ENCODE data around the gene CCNDBP1. TPM values are rescaled to one million over a fixed set of nuclear protein-coding genes. Genes with fewer than 3 reads are reported as not detected.
"Not testable (repeated sequence)": the region's sequence is repeated elsewhere in the genome, so short reads cannot be mapped to it uniquely, and the experiment has no call there.

Gene CCNDBP1
- total and polyA plus RNA-seq, 9 donors, result 35.0 to 41.8 (median 37.4) TPM

DNA sequence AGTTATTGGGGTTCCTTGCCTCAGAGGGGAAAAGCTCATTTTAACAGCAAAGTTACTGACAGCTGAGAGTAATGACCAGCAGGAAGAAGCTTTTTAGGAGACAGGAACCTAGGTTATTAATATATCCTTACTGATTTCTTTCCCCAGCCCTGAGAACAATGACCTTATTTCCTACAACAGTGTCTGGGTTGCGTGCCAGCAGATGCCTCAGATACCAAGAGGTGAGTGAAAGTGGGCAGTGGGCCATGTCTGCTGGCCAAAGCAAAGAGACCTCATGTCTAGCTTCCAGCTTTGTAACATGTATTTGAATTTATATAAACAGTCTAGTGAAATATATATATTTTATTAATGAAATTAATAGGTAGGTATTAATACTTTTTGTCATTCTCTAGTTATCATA is 5.0 kb downstream of the CCNDBP1 start:
- H3K4me3 ChIP-seq (ENCODE audit: low read length), result no peak overlapping the region
- H3K27ac ChIP-seq (ENCODE audit: low read length), result peak overlapping the region; percentile 23
- H3K9me3 ChIP-seq (replicated peaks; ENCODE audit: control insufficient read depth, low read depth, low read length), result no peaks in the 10 kb centered on the region
- WGBS (ENCODE audit: insufficient coverage), result no CpG with 5 or more reads among the region's 1 CpG
- peaks cover 31% of the 10 kb centered on the region for H3K36me3 ChIP-seq (ENCODE audit: control insufficient read depth, insufficient read depth, low read length)
- H3K27me3 ChIP-seq (ENCODE audit: control insufficient read depth, insufficient read depth, low read length), result no peaks in the 10 kb centered on the region
- DNase-seq, result no peak
- H3K4me1 ChIP-seq (ENCODE audit: control insufficient read depth, insufficient read depth, low read length), result peaks cover 7% of the 10 kb centered on the region

DNA sequence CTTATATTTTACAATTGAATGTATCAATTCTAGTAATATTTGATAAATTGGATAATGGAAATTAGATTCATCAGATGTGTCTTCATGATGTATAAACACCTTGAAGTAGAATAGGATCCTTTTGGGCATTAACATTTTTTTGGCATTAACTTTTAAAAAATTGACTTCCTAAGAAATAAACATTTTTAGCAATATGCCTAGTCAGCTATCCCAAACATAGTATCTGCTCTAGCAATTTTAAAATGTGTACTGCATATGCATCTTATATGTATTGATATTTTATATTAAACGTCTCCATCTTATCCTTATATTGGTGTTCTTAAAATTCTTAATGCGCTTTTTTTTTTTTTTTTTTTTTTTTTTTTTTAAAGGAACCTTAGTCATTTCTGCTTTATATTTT is 8.5 kb downstream of the CCNDBP1 start:
- no peak for DNase-seq
- H3K4me1 ChIP-seq (ENCODE audit: control insufficient read depth, insufficient read depth, low read length), result no peaks in the 10 kb centered on the region
- no peaks in the 10 kb centered on the region for H3K27me3 ChIP-seq (ENCODE audit: control insufficient read depth, insufficient read depth, low read length)
- no peak overlapping the region for H3K27ac ChIP-seq (ENCODE audit: low read length)
- peaks cover 29% of the 10 kb centered on the region for H3K36me3 ChIP-seq (ENCODE audit: control insufficient read depth, insufficient read depth, low read length)
- no peak overlapping the region for H3K4me3 ChIP-seq (ENCODE audit: low read length)
- WGBS (ENCODE audit: insufficient coverage), result no CpG with 5 or more reads among the region's 2 CpGs
- no peaks in the 10 kb centered on the region for H3K9me3 ChIP-seq (replicated peaks; ENCODE audit: control insufficient read depth, low read depth, low read length)

DNA sequence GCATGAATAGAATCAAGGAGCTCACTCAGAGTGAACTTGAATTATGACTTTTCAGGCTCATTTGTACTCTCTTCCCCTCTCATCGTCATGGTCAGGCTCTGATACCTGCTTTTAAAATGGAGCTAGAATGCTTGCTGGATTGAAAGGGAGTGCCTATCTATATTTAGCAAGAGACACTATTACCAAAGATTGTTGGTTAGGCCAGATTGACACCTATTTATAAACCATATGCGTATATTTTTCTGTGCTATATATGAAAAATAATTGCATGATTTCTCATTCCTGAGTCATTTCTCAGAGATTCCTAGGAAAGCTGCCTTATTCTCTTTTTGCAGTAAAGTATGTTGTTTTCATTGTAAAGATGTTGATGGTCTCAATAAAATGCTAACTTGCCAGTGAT is 9.6 kb downstream of the CCNDBP1 start:
- H3K27me3 ChIP-seq (ENCODE audit: control insufficient read depth, insufficient read depth, low read length), result no peaks in the 10 kb centered on the region
- no peak for DNase-seq
- no peak overlapping the region for H3K27ac ChIP-seq (ENCODE audit: low read length)
- no peaks in the 10 kb centered on the region for H3K9me3 ChIP-seq (replicated peaks; ENCODE audit: control insufficient read depth, low read depth, low read length)
- H3K4me1 ChIP-seq (ENCODE audit: control insufficient read depth, insufficient read depth, low read length), result no peaks in the 10 kb centered on the region
- WGBS (ENCODE audit: insufficient coverage), result no CpG with 5 or more reads among the region's 2 CpGs
- H3K36me3 ChIP-seq (ENCODE audit: control insufficient read depth, insufficient read depth, low read length), result peaks cover 25% of the 10 kb centered on the region
- no peak overlapping the region for H3K4me3 ChIP-seq (ENCODE audit: low read length)

DNA sequence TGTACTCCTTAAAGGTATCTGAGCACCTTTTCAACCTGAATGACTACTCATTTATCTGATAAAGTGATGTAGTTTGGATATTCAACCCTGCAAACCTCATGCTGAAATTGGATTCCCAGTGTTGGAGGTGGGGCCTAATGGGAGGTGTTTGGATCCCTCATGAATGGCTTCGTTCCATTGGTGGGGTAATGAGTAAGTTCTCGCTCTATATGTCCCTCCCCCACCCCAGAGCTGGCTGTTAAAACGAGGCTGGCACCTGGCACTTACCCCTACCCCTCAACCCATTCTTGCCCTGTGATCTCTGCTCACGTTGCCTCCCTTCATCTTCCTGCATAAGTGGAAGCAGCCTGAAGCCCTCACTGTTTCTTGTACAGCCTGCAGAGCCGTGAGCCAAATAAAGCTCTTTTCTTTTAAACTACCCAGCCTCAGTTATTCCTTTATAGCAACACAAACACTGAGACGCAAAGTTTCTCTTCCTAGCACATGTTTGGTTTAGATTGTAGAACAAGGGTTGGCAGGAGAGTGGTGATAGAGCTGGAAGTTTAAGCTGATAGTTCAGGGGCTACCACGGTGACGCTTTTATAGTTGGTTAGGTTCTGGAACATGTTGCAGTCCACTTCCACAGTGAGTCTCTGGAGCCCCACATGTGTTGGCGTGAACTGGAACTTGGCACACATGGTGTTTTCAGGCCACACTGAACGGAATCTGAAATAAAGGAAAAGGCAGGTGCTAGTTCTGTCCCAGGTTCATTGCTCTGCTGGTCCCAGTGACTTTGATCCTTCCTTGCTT is 11.8 kb downstream of the CCNDBP1 start:
- H3K4me1 ChIP-seq (ENCODE audit: control insufficient read depth, insufficient read depth, low read length), result no peaks in the 10 kb centered on the region
- no peaks in the 10 kb centered on the region for H3K9me3 ChIP-seq (replicated peaks; ENCODE audit: control insufficient read depth, low read depth, low read length)
- no peak overlapping the region for H3K27ac ChIP-seq (ENCODE audit: low read length)
- 79% methylated on average over 6 of the region's 10 CpGs for WGBS (ENCODE audit: insufficient coverage)
- H3K27me3 ChIP-seq (ENCODE audit: control insufficient read depth, insufficient read depth, low read length), result no peaks in the 10 kb centered on the region
- no peak overlapping the region for H3K4me3 ChIP-seq (ENCODE audit: low read length)
- DNase-seq, result no peak
- peaks cover 12% of the 10 kb centered on the region for H3K36me3 ChIP-seq (ENCODE audit: control insufficient read depth, insufficient read depth, low read length)

DNA sequence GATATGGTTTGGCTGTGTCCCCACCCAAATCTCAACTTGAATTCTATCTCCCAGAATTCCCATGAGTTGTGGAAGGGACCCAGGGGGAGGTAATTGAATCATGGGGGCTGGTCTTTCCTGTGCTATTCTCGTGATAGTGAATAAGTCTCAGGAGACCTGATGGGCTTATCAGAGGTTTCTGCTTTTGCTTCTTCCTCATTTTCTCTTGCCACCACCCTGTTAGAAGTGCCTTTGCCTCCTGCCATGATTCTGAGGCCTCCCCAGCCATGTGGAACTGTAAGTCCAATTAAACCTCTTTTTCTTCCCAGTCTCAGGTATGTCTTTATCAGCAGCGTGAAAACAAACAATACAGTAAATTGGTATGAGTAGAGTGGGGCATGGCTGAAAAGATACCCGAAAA is 12.6 kb downstream of the CCNDBP1 start:
- not testable (repeated sequence) for H3K36me3 ChIP-seq (ENCODE audit: control insufficient read depth, insufficient read depth, low read length); DNase-seq; H3K4me1 ChIP-seq (ENCODE audit: control insufficient read depth, insufficient read depth, low read length); H3K27me3 ChIP-seq (ENCODE audit: control insufficient read depth, insufficient read depth, low read length); H3K27ac ChIP-seq (ENCODE audit: low read length); H3K9me3 ChIP-seq (replicated peaks; ENCODE audit: control insufficient read depth, low read depth, low read length); H3K4me3 ChIP-seq (ENCODE audit: low read length)
- WGBS (ENCODE audit: insufficient coverage), result 100% methylated on average over 2 of the region's 3 CpGs

DNA sequence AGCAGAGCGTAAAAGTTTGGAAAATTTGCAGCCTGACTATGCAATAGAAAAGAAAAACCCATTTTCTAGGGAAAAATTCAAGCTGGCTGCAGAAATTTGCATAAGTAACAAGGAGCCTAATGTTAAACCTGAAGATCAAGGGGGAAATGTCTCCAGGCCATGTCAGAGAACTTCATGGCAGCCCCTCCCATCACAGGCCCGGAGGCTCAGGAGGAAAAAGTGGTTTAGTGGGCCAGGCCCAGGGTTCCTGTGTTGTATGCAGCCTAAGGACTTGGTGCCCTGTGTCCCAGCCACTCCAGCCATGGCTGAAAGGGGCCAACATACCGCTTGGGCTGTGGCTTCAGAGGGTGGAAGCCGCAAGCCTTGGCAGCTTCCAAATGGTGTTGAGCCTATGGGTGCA is 13.4 kb downstream of the CCNDBP1 start:
- not testable (repeated sequence) for H3K36me3 ChIP-seq (ENCODE audit: control insufficient read depth, insufficient read depth, low read length); DNase-seq

DNA sequence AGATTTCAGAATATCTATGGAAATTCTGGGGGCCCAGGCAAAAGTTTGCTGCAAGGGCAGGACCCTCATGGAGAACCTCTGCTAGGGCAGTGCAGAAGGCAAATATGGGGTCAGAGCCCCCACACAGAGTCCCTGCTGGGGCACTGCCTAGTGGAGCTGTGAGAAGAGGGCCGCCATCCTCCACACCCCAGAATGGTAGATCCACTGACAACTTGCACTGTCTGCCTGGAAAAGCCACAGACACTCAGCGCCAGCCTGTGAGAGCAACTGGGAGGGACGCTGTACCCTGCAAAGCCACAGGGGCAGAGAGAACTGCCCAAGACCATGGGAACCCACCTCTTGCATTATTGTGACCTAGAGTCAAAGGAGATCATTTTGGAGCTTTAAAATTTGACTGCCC is 13.8 kb downstream of the CCNDBP1 start:
- H3K27me3 ChIP-seq (ENCODE audit: control insufficient read depth, insufficient read depth, low read length), result no peaks in the 10 kb centered on the region
- H3K9me3 ChIP-seq (replicated peaks; ENCODE audit: control insufficient read depth, low read depth, low read length), result no peaks in the 10 kb centered on the region
- H3K4me3 ChIP-seq (ENCODE audit: low read length), result no peak overlapping the region
- DNase-seq, result no peak
- no peaks in the 10 kb centered on the region for H3K4me1 ChIP-seq (ENCODE audit: control insufficient read depth, insufficient read depth, low read length)
- WGBS (ENCODE audit: insufficient coverage), result 100% methylated on average over 2 of the region's 3 CpGs
- no peak overlapping the region for H3K27ac ChIP-seq (ENCODE audit: low read length)
- peaks cover 3% of the 10 kb centered on the region for H3K36me3 ChIP-seq (ENCODE audit: control insufficient read depth, insufficient read depth, low read length)

More for the DNA sequence above, 13.4 kb downstream of the CCNDBP1 start:
- H3K9me3 ChIP-seq (replicated peaks; ENCODE audit: control insufficient read depth, low read depth, low read length); H3K27me3 ChIP-seq (ENCODE audit: control insufficient read depth, insufficient read depth, low read length); H3K27ac ChIP-seq (ENCODE audit: low read length); H3K4me3 ChIP-seq (ENCODE audit: low read length); H3K4me1 ChIP-seq (ENCODE audit: control insufficient read depth, insufficient read depth, low read length): not testable (repeated sequence)
- WGBS (ENCODE audit: insufficient coverage), result 96% methylated on average over 3 of the region's 4 CpGs

DNA sequence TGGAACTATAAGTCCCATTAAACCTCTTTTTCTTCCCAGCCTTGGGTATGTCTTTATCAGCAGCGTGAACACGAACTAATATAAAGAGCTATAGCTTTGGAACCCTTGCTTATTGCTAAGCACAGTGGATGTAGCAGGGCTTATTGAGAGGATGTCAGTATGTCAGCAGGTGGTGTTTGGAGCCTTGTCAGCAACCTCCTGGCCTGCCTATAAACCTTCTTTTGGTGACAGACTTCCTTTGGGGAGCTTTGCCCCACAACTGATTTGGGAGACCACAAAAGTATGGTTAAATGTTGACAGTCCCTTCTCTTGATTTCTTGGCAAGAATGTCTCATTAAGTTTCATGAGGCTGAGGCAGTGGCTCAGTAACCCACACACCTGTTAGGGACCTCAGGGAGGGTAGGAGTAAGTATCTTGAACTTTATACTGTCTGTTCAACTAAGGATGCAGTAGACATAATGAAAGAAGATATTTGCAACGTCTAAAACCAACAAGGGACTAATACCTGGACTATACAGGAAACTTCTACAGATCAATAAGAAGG is 14.8 kb downstream of the CCNDBP1 start:
- H3K27me3 ChIP-seq (ENCODE audit: control insufficient read depth, insufficient read depth, low read length), result peaks cover 2% of the 10 kb centered on the region
- H3K9me3 ChIP-seq (replicated peaks; ENCODE audit: control insufficient read depth, low read depth, low read length), result no peaks in the 10 kb centered on the region
- H3K27ac ChIP-seq (ENCODE audit: low read length), result no peak overlapping the region
- H3K36me3 ChIP-seq (ENCODE audit: control insufficient read depth, insufficient read depth, low read length), result no peaks in the 10 kb centered on the region
- no peak for DNase-seq
- H3K4me1 ChIP-seq (ENCODE audit: control insufficient read depth, insufficient read depth, low read length), result no peaks in the 10 kb centered on the region
- WGBS (ENCODE audit: insufficient coverage), result no CpG with 5 or more reads among the region's 3 CpGs
- no peak overlapping the region for H3K4me3 ChIP-seq (ENCODE audit: low read length)

DNA sequence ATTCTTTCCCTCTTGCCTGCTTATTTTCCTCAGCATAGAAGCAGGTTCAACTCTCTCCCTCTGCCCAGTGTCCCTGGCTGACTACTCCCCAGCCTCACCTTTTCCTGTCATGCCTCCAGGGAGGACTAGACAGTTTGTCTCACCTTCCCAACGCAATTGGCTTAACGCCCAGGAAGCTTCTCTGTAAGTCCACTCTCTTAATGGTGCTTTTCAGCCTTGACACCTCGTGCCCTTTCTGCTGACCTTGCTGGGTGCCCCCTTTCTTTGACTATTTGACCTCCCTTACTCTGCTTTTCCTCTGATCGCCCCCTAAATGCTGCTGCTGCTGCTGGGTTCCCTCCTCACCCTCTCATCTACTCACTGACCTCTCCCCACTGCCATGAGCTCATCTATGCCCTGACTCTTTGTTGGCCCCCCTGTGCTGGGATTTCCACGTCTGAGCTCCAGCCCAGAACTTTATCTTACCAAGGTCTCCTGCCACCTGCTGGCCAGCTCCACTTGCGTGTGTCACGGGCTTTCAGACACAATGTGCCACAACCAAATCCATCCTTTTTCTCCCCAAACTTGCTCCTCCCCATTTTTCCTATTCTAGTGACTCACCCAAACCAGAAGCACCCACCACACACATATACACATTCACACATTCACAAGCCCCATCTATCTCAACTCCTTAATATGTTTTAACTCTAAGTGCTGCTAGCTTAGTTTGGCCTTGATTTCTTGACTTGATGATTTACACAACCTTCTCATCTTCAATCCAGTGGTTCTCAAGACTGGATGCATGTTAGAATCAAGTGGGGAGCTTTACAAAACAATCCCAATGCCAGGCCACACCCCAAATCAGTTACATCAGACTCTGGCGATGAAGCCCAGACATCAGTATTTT is 19.1 kb downstream of the CCNDBP1 start:
- 32% methylated on average over 8 of the region's 8 CpGs for WGBS (ENCODE audit: insufficient coverage)
- DNase-seq, result peak; percentile 37
- H3K27ac ChIP-seq (ENCODE audit: low read length), result no peak overlapping the region

DNA sequence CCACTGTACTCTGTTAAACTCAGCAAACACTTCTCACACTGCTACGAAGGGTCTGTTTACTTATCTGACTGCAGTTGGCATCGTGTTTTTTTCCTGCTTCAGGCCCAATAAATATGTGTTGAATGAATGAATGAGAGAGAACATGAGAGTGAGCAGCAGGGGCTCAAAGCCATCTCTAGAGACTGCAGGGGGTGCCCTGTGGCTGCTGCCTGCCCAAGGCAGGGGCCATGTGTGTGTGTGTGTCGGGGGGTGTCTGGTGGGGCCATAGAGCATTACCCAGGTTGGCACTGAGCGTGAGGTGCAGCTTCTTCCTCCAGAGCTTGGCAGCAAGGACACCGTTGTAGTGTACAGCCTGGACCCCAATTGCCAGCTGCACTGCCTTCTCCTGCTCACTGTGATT is 20.9 kb downstream of the CCNDBP1 start:
- peaks cover 33% of the 10 kb centered on the region for H3K27me3 ChIP-seq (ENCODE audit: control insufficient read depth, insufficient read depth, low read length)
- 70% methylated on average over 2 of the region's 5 CpGs for WGBS (ENCODE audit: insufficient coverage)
- no peaks in the 10 kb centered on the region for H3K36me3 ChIP-seq (ENCODE audit: control insufficient read depth, insufficient read depth, low read length)

More for the DNA sequence above, 19.1 kb downstream of the CCNDBP1 start:
- Histone ChIP-seq H3K36me3 (ENCODE audit: control insufficient read depth, insufficient read depth, low read length) (no peaks in the 10 kb centered on the region), H3K4me3 (ENCODE audit: low read length) (no peak overlapping the region), H3K9me3 (replicated peaks; ENCODE audit: control insufficient read depth, low read depth, low read length) (no peaks in the 10 kb centered on the region), H3K4me1 (ENCODE audit: control insufficient read depth, insufficient read depth, low read length) (no peaks in the 10 kb centered on the region), H3K27me3 (ENCODE audit: control insufficient read depth, insufficient read depth, low read length) (peaks cover 17% of the 10 kb centered on the region)

More for the DNA sequence above, 20.9 kb downstream of the CCNDBP1 start:
- Histone ChIP-seq H3K27ac (ENCODE audit: low read length) (no peak overlapping the region), H3K4me1 (ENCODE audit: control insufficient read depth, insufficient read depth, low read length) (no peaks in the 10 kb centered on the region), H3K4me3 (ENCODE audit: low read length) (no peak overlapping the region), H3K9me3 (replicated peaks; ENCODE audit: control insufficient read depth, low read depth, low read length) (no peaks in the 10 kb centered on the region)
- DNase-seq, result no peak
